ENCODE results near the gene CAMSAP2. TPM values are rescaled to one million over a fixed set of nuclear protein-coding genes. Genes with fewer than 3 reads are reported as not detected.
A peak's percentile ranks its signal among the peaks of the same experiment; 100 is the strongest.

CAMSAP2 gene
- total RNA-seq, 1 donor from 2014 or later = 39.5 TPM

- H3K36me3 Mint-ChIP-seq (ENCODE audit: low read depth, unreplicated experiment) = peaks cover 5% of the 10 kb centered on the region
- peak; percentile 48 for TF ChIP-seq CTCF (IDR thresholded peaks at IDR 0.05; ENCODE audit: unreplicated experiment)
- H3K27me3 Mint-ChIP-seq (ENCODE audit: unreplicated experiment) = peaks cover 14% of the 10 kb centered on the region
- no peaks in the 10 kb centered on the region for H3K9me3 Mint-ChIP-seq (ENCODE audit: unreplicated experiment)
- DNase-seq (ENCODE audit: low spot score) = peak; percentile 76
- peak overlapping the region; percentile 95 for H3K4me3 Mint-ChIP-seq (ENCODE audit: unreplicated experiment)
- peaks cover 57% of the 10 kb centered on the region for H3K4me1 Mint-ChIP-seq (ENCODE audit: unreplicated experiment)
- peak overlapping the region; percentile 95 for H3K27ac Mint-ChIP-seq (ENCODE audit: unreplicated experiment)
Measured at GRCh38 chr1:200890818-200891773, 152.4 kb downstream of the CAMSAP2 start.

- Mint-ChIP-seq H3K4me1 (ENCODE audit: unreplicated experiment) (peaks cover 58% of the 10 kb centered on the region), H3K9me3 (ENCODE audit: unreplicated experiment) (no peaks in the 10 kb centered on the region), H3K27me3 (ENCODE audit: unreplicated experiment) (peaks cover 14% of the 10 kb centered on the region), H3K27ac (ENCODE audit: unreplicated experiment) (peak overlapping the region; percentile 95), H3K36me3 (ENCODE audit: low read depth, unreplicated experiment) (peaks cover 8% of the 10 kb centered on the region), H3K4me3 (ENCODE audit: unreplicated experiment) (peak overlapping the region; percentile 95)
- DNase-seq (ENCODE audit: low spot score) = peak; percentile 63
- no peak for TF ChIP-seq CTCF (IDR thresholded peaks at IDR 0.05; ENCODE audit: unreplicated experiment)
Measured at GRCh38 chr1:200891774-200892157, 153.1 kb downstream of the CAMSAP2 start.

GRCh38 chr1:200892546-200892945 is 153.9 kb downstream of the CAMSAP2 start:
- H3K9me3 Mint-ChIP-seq (ENCODE audit: unreplicated experiment) = no peaks in the 10 kb centered on the region
- H3K27me3 Mint-ChIP-seq (ENCODE audit: unreplicated experiment) = peaks cover 14% of the 10 kb centered on the region
- TF ChIP-seq CTCF (IDR thresholded peaks at IDR 0.05; ENCODE audit: unreplicated experiment) = no peak
- H3K27ac Mint-ChIP-seq (ENCODE audit: unreplicated experiment) = peak overlapping the region; percentile 95
- DNase-seq (ENCODE audit: low spot score) = no peak
- H3K36me3 Mint-ChIP-seq (ENCODE audit: low read depth, unreplicated experiment) = peaks cover 8% of the 10 kb centered on the region
- H3K4me3 Mint-ChIP-seq (ENCODE audit: unreplicated experiment) = peak overlapping the region; percentile 95
- peaks cover 58% of the 10 kb centered on the region for H3K4me1 Mint-ChIP-seq (ENCODE audit: unreplicated experiment)

GRCh38 chr1:200892958-200893357 is 154.3 kb downstream of the CAMSAP2 start:
- DNase-seq (ENCODE audit: low spot score) = no peak
- Mint-ChIP-seq H3K9me3 (ENCODE audit: unreplicated experiment) (no peaks in the 10 kb centered on the region), H3K4me1 (ENCODE audit: unreplicated experiment) (peaks cover 58% of the 10 kb centered on the region), H3K36me3 (ENCODE audit: low read depth, unreplicated experiment) (peaks cover 8% of the 10 kb centered on the region), H3K27ac (ENCODE audit: unreplicated experiment) (peak overlapping the region; percentile 8), H3K4me3 (ENCODE audit: unreplicated experiment) (peak overlapping the region; percentile 95), H3K27me3 (ENCODE audit: unreplicated experiment) (peaks cover 14% of the 10 kb centered on the region)
- no peak for TF ChIP-seq CTCF (IDR thresholded peaks at IDR 0.05; ENCODE audit: unreplicated experiment)

- peak overlapping the region; percentile 78 for H3K4me3 Mint-ChIP-seq (ENCODE audit: unreplicated experiment)
Measured at GRCh38 chr1:200893411-200893901, 154.8 kb downstream of the CAMSAP2 start.

More at GRCh38 chr1:200893411-200893901, 154.8 kb downstream of the CAMSAP2 start:
- no peak for TF ChIP-seq CTCF (IDR thresholded peaks at IDR 0.05; ENCODE audit: unreplicated experiment)
- H3K36me3 Mint-ChIP-seq (ENCODE audit: low read depth, unreplicated experiment) = peaks cover 8% of the 10 kb centered on the region
- H3K9me3 Mint-ChIP-seq (ENCODE audit: unreplicated experiment) = no peaks in the 10 kb centered on the region
- peaks cover 16% of the 10 kb centered on the region for H3K27me3 Mint-ChIP-seq (ENCODE audit: unreplicated experiment)
- peak overlapping the region; percentile 8 for H3K27ac Mint-ChIP-seq (ENCODE audit: unreplicated experiment)
- DNase-seq (ENCODE audit: low spot score) = no peak
- peaks cover 60% of the 10 kb centered on the region for H3K4me1 Mint-ChIP-seq (ENCODE audit: unreplicated experiment)

Data from endothelial cell (in vitro differentiated cells).